Neural progenitor cell (in vitro differentiated cells): ENCODE data around the gene CEP68. TPM values are rescaled to one million over a fixed set of nuclear protein-coding genes. Genes with fewer than 3 reads are reported as not detected.

ENCODE experiments used
- DNase-seq: peaks from one replicate; pipeline ENCODE4 v3.0.0-alpha.2; 2016; ENCODE audit warnings: low spot score
- H2AFZ ChIP-seq: fragments of 200-600 bp; sonication (generic); replicated peaks from 2 replicates; pipeline ENCODE4 v1.6.1; 2016; ENCODE audit warnings: antibody characterized with exemption
- H3F3A ChIP-seq: fragments of 200-600 bp; sonication (generic); 2 replicates; pipeline ENCODE4 v1.6.1; 2016; ENCODE audit warnings: antibody characterized with exemption, low read depth
- H3K27ac ChIP-seq: fragments of 200-600 bp; sonication (generic); 2 replicates; pipeline ENCODE4 v1.5.1; 2016; ENCODE audit warnings: mild to moderate bottlenecking
- H3K27me3 ChIP-seq: fragments of 200-600 bp; sonication (generic); 2 replicates; pipeline ENCODE4 v1.6.1; 2016; ENCODE audit warnings: mild to moderate bottlenecking, moderate library complexity
- H3K36me3 ChIP-seq: fragments of 200-600 bp; sonication (generic); 2 replicates; pipeline ENCODE4 v1.5.1; 2016
- H3K4me1 ChIP-seq: fragments of 200-600 bp; sonication (generic); 2 replicates; pipeline ENCODE4 v1.6.1; 2016; ENCODE audit warnings: mixed run types
- H3K4me2 ChIP-seq: fragments of 200-600 bp; sonication (generic); 2 replicates; pipeline ENCODE4 v1.6.1; 2016
- H3K4me3 ChIP-seq: fragments of 200-600 bp; sonication (generic); 2 replicates; pipeline ENCODE4 v1.5.1; 2016
- H3K79me2 ChIP-seq: fragments of 200-600 bp; sonication (generic); 2 replicates; pipeline ENCODE4 v1.6.1; 2016; ENCODE audit warnings: low read depth
- H3K9ac ChIP-seq: fragments of 200-600 bp; sonication (generic); 2 replicates; pipeline ENCODE4 v1.6.1; 2016
- H3K9me3 ChIP-seq: fragments of 200-600 bp; sonication (generic); 2 replicates; pipeline ENCODE4 v1.5.1; 2016; ENCODE audit warnings: low read depth
- H4K20me1 ChIP-seq: fragments of 200-600 bp; sonication (generic); 2 replicates; pipeline ENCODE4 v1.6.1; 2016; ENCODE audit warnings: low read depth
- H3K27ac Mint-ChIP-seq: 3 replicates; pipeline ENCODE4 v1.8.0; 2021; ENCODE audit warnings: mixed read lengths
- H3K27me3 Mint-ChIP-seq: 2 replicates; pipeline ENCODE4 v1.8.0; 2022; ENCODE audit warnings: low read depth, mild to moderate bottlenecking, inconsistent platforms, moderate library complexity, mixed read lengths; ENCODE audit not compliant: insufficient read depth
- H3K36me3 Mint-ChIP-seq: 3 replicates; pipeline ENCODE4 v1.8.0; 2021; ENCODE audit warnings: mixed read lengths
- H3K4me1 Mint-ChIP-seq: 3 replicates; pipeline ENCODE4 v1.8.0; 2021; ENCODE audit warnings: mixed read lengths
- H3K4me3 Mint-ChIP-seq: 3 replicates; pipeline ENCODE4 v1.8.0; 2021; ENCODE audit warnings: mild to moderate bottlenecking, moderate library complexity, mixed read lengths
- H3K9me3 Mint-ChIP-seq: 3 replicates; pipeline ENCODE4 v1.8.0; 2020; ENCODE audit warnings: mixed read lengths
- EZH2 ChIP-seq: fragments of 200-600 bp; sonication (generic); IDR thresholded peaks from 2 replicates; pipeline ENCODE4 v1.6.1; 2017; ENCODE audit warnings: antibody characterized with exemption, mild to moderate bottlenecking, moderate library complexity
- EZH2phosphoT487 ChIP-seq: fragments of 200-600 bp; sonication (generic); IDR thresholded peaks from 2 replicates; pipeline ENCODE4 v1.6.1; 2017; ENCODE audit warnings: antibody characterized with exemption
- total RNA-seq: library from RNA; depleted of rRNA; stranded (reverse); fragments of >200 nt; gene quantifications from 2 replicates; pipeline ENCODE4 v1.2.3, GENCODE V29; 2015; ENCODE audit warnings: low replicate concordance
- TF ChIP-seq, protein P1 (sequence below): fragments of 200-600 bp; sonication (generic); IDR thresholded peaks from 2 replicates; pipeline ENCODE4 v1.5.1; 2017; ENCODE audit warnings: antibody characterized with exemption, mild to moderate bottlenecking

Gene CEP68
- 33.3 and 36.2 TPM in 2 replicates for total RNA-seq

- Histone ChIP-seq H3K4me3 (peak within 1 kb of the TSS; percentile 59), H3K27me3 (no peaks in the 10 kb centered on the region), H3K9ac (peak within 1 kb of the TSS; percentile 73), H3K4me2 (peak within 1 kb of the TSS; percentile 97), H4K20me1 (peaks cover 38% of the 10 kb centered on the region), H3K79me2 (peaks cover 60% of the 10 kb centered on the region), H3F3A (peaks cover 4% of the 10 kb centered on the region), H3K36me3 (no peaks in the 10 kb centered on the region), H2AFZ (peak within 1 kb of the TSS; percentile 91), H3K4me1 (peaks cover 19% of the 10 kb centered on the region), H3K27ac (no peak within 1 kb of the TSS), H3K9me3 (no peaks in the 10 kb centered on the region)
- Mint-ChIP-seq H3K9me3 (peaks cover 4% of the 10 kb centered on the region), H3K27me3 (peaks cover 9% of the 10 kb centered on the region), H3K4me3 (peak within 1 kb of the TSS; percentile 95), H3K27ac (peak within 1 kb of the TSS; percentile 82), H3K4me1 (peaks cover 40% of the 10 kb centered on the region), H3K36me3 (peaks cover 2% of the 10 kb centered on the region)
- TF ChIP-seq EZH2phosphoT487 (no peak), EZH2 (no peak)
- TF ChIP-seq, protein P1, sequence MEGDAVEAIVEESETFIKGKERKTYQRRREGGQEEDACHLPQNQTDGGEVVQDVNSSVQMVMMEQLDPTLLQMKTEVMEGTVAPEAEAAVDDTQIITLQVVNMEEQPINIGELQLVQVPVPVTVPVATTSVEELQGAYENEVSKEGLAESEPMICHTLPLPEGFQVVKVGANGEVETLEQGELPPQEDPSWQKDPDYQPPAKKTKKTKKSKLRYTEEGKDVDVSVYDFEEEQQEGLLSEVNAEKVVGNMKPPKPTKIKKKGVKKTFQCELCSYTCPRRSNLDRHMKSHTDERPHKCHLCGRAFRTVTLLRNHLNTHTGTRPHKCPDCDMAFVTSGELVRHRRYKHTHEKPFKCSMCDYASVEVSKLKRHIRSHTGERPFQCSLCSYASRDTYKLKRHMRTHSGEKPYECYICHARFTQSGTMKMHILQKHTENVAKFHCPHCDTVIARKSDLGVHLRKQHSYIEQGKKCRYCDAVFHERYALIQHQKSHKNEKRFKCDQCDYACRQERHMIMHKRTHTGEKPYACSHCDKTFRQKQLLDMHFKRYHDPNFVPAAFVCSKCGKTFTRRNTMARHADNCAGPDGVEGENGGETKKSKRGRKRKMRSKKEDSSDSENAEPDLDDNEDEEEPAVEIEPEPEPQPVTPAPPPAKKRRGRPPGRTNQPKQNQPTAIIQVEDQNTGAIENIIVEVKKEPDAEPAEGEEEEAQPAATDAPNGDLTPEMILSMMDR = no peak
- peak; percentile 98 for DNase-seq
These were observed at the start of gene CEP68 for GRCh38 chr2:65056215-65057053. TSS of gene CEP68 (plus strand) at chr2:65056416. CDS start at chr2:65069445, 13,029 bp downstream.

GRCh38 chr2:65013776-65014175 is 42.4 kb upstream of the CEP68 start:
- no peaks in the 10 kb centered on the region for H3K4me1 Mint-ChIP-seq

GRCh38 chr2:65015731-65016130 is 40.5 kb upstream of the CEP68 start:
- no peaks in the 10 kb centered on the region for H3K79me2 ChIP-seq
- H3K27me3 Mint-ChIP-seq = peaks cover 7% of the 10 kb centered on the region
- no peak overlapping the region for H3K4me3 Mint-ChIP-seq
- H3K27ac ChIP-seq = no peak overlapping the region
- no peak overlapping the region for H3K9ac ChIP-seq
- DNase-seq = peak; percentile 10
- H3K27ac Mint-ChIP-seq = no peak overlapping the region
- no peaks in the 10 kb centered on the region for H3K4me1 Mint-ChIP-seq
- no peak for TF ChIP-seq EZH2
- no peaks in the 10 kb centered on the region for H3K36me3 ChIP-seq
- H3K36me3 Mint-ChIP-seq = peaks cover 19% of the 10 kb centered on the region
- H3K4me3 ChIP-seq = no peak overlapping the region
- H3K27me3 ChIP-seq = no peaks in the 10 kb centered on the region
- H4K20me1 ChIP-seq = no peaks in the 10 kb centered on the region
- H3K9me3 Mint-ChIP-seq = no peaks in the 10 kb centered on the region
- H3K4me1 ChIP-seq = peaks cover 6% of the 10 kb centered on the region
- no peaks in the 10 kb centered on the region for H3F3A ChIP-seq
- no peak overlapping the region for H2AFZ ChIP-seq
- no peaks in the 10 kb centered on the region for H3K9me3 ChIP-seq
- H3K4me2 ChIP-seq = no peak overlapping the region

More at GRCh38 chr2:65013776-65014175, 42.4 kb upstream of the CEP68 start:
- H3K4me3 Mint-ChIP-seq = no peak overlapping the region
- H3K9me3 Mint-ChIP-seq = no peaks in the 10 kb centered on the region
- H3K36me3 Mint-ChIP-seq = peaks cover 16% of the 10 kb centered on the region
- no peak overlapping the region for H3K27ac Mint-ChIP-seq
- no peaks in the 10 kb centered on the region for H4K20me1 ChIP-seq
- peaks cover 3% of the 10 kb centered on the region for H3K27me3 Mint-ChIP-seq
- DNase-seq = no peak
- H2AFZ ChIP-seq = no peak overlapping the region
- no peak overlapping the region for H3K27ac ChIP-seq
- no peaks in the 10 kb centered on the region for H3K27me3 ChIP-seq
- no peaks in the 10 kb centered on the region for H3K9me3 ChIP-seq
- no peaks in the 10 kb centered on the region for H3K36me3 ChIP-seq
- no peaks in the 10 kb centered on the region for H3K79me2 ChIP-seq
- H3K9ac ChIP-seq = no peak overlapping the region
- H3K4me2 ChIP-seq = no peak overlapping the region
- no peak overlapping the region for H3K4me3 ChIP-seq
- peaks cover 6% of the 10 kb centered on the region for H3K4me1 ChIP-seq
- H3F3A ChIP-seq = no peaks in the 10 kb centered on the region
- TF ChIP-seq EZH2 (no peak), EZH2phosphoT487 (no peak)
- TF ChIP-seq, protein P1 = no peak

- Mint-ChIP-seq H3K4me3 (no peak overlapping the region), H3K27ac (no peak overlapping the region), H3K9me3 (no peaks in the 10 kb centered on the region), H3K27me3 (peaks cover 8% of the 10 kb centered on the region), H3K4me1 (no peaks in the 10 kb centered on the region), H3K36me3 (peaks cover 19% of the 10 kb centered on the region)
- Histone ChIP-seq H3K27ac (no peak overlapping the region), H3K4me1 (peaks cover 6% of the 10 kb centered on the region), H3K9me3 (no peaks in the 10 kb centered on the region), H2AFZ (no peak overlapping the region), H3K4me3 (no peak overlapping the region), H3K79me2 (no peaks in the 10 kb centered on the region), H3K9ac (no peak overlapping the region), H3K27me3 (no peaks in the 10 kb centered on the region), H3K36me3 (no peaks in the 10 kb centered on the region), H3K4me2 (no peak overlapping the region), H4K20me1 (no peaks in the 10 kb centered on the region), H3F3A (no peaks in the 10 kb centered on the region)
- no peak for DNase-seq
- no peak for TF ChIP-seq EZH2phosphoT487
- TF ChIP-seq EZH2 = no peak
- TF ChIP-seq, protein P1 = no peak
These were observed 39.4 kb upstream of the CEP68 start for GRCh38 chr2:65016789-65017188.
